ENCODE results near the gene CRACDL.

Gene CRACDL

DNA sequence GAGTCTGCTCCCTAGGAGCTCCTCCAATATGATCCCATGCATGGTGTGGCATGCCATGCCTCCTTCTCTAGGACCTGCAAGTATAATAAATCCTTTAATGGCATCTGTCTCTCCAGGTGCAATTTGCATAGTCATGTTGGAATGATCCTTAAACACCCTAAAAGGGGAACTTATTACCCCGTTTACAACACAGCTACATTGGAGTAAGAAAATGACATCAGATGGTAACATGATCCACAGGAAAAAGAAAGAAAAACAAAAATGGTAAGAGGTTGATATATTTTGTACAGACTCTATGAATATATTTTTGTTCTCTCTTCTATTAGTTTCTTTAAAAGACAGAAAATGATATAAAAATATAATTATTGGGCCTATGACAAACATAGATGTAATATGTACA lies 79.0 kb downstream of the CRACDL start:
- DNase-seq (ENCODE audit: low read depth), result no peak

DNA sequence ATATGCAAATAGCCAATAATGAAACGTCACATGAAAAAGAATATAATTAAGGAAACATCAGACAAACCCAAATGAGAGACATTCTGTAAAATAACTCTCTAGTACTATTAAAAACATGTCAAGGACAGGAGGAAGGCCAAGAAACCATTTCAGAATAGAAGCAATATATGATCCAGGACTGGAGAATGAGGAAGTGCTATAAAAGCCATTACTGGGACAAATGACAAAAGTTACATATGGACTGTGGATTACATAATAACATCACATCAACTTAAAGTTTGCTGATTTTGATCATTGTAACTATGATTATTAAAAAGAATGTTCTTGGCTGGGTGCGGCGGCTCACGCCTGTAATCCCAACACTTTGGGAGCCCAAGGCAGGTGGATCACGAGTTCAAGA lies 81.3 kb downstream of the CRACDL start:
- no peak for DNase-seq (ENCODE audit: low read depth)

GRCh38 chr2:98852932-98853331 lies 83.1 kb downstream of the CRACDL start:
- no peak for DNase-seq (ENCODE audit: low read depth)

GRCh38 chr2:98850074-98850473 lies 86.0 kb downstream of the CRACDL start:
- DNase-seq (ENCODE audit: low read depth), result no peak

- no peak for DNase-seq (ENCODE audit: low read depth)
Observed at GRCh38 chr2:98849113-98849512, 86.9 kb downstream of the CRACDL start.

DNA sequence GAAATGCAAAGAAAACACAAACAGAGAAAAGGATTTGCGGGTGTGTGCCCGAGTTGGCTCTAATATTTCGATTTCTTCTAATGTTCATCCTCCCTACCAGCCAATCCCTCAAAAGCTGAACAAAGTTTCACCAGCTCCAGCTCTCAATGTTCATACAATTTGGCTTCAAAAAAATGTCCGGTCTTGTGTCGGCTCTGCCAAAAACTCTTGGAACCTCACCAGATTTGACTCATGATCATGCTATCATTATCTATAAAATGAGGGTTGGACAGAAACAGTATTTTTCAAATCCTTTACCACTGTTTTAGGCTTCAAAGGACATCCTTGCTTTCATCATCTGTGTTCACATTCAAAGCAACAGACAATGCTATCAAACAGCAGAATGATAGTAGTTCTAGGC lies 88.2 kb downstream of the CRACDL start:
- DNase-seq (ENCODE audit: low read depth), result no peak

DNA sequence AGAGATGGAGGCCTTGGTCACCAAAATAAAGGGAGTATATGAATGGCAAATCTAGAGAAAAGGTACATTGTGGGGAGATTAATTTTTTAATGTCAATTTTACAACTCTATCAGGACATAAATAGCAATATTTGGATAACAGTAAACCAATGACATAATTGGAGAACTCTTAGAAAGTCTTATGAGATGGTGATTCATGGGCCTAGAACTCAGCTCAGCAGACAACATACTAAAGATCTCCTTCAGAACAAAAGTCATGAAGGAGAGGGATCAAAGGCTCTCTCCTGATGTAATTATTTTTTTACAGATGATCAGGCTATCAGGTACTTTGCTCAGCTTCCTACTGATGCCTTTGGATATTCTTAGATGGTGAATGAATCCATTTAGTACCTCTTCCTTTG lies 90.0 kb downstream of the CRACDL start:
- no peak for DNase-seq (ENCODE audit: low read depth)

DNA sequence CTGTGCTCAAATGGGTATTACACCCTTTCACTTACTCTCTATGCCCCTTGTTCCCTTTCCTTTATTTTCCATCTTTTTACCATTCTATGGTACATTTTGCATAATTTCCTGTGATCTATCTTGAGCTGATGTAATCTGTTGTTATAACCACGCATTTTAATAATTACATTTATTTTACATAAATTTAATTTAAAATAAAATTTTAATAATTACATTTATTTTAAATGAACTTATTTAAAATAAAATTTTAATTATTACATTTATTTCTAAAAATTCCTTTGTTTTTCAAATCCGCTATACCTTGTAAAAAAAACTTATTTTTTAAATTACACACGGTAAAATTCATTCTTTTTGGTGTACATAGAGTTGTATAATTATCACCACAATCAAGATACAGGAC lies 93.9 kb downstream of the CRACDL start:
- DNase-seq (ENCODE audit: low read depth), result no peak

GRCh38 chr2:98839292-98839691 lies 96.7 kb downstream of the CRACDL start:
- no peak for DNase-seq (ENCODE audit: low read depth)

DNA sequence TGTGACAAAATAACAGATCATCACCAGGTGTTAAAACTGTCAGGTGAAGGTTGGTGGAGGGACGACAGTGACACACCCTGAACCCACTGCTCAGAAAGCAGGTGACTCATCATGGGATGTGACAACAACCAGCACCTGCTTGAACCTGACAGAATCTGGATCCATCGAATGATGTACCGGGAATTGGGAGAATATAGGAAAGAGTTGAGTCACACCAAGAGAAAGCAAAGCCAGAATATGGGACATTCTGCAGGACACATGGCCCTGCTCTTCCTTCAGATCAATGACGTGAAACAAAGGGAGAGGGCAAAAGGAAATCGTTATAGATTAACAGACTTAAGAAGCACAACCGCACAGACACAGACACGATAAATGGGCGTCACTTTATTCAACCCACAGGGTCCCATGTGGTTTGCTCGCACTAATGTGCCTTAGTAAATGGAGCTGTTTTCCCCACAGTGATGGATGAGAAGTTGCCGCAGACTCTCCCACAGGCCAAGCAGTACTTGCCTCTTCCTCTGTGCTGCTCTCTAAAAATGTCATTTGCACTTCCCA lies 100.1 kb downstream of the CRACDL start:
- DNase-seq (ENCODE audit: low read depth), result peak; percentile 33

- DNase-seq (ENCODE audit: low read depth), result no peak
Observed at GRCh38 chr2:98833917-98834263, 102.1 kb downstream of the CRACDL start.

DNA sequence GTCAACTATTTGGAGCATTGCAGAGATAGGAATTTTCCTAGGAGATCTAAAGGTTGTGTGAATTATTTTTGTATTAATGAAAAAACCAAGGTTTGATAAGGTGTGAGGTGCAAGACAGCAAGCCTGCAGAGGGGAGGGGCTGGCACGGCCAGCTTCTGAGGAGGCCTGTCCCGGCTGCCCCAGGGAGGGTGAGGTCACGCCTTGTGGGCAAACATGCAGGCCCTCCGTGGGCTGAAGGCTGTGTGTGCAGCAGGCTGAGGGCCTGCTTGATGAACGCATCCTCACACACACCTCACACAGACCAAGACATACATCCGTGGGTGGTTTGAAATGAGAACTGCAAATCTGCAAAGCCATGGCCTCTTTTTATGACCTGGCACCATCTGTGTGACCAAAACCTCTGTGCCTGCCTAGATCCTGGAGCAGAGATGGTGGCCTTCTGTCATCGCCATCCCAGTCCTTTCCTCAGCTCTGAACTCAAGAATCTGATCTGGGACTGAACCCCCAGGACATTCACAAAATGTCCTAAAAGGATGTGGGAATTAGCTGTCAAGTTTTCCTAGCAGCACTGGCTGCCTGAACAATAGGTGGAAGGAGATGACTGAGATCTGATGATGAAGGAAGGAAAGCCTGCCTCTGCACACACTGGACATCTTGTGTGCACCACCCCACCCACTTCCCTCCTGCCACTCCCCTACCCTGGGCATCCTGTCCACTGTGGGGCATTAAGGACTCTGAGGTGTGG lies 102.7 kb downstream of the CRACDL start:
- no peak for DNase-seq (ENCODE audit: low read depth)

DNA sequence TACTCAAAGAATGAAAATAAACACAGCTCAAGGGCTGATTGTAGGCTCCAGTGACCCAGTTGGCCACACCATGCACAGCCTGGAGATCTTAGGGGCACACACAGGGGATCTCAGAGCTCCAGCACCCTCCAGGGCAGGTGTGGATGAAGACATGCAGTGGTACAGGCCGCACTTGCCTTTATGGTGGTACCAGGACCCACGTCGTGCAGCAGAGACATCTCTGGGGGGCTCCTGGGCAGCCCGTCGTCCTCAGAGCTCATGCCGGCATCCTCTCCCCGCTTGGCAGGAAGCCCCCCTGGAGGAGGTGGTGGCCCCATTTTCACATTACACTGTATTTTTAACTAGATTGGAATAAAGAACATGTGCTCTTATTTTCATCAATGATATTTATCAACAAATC lies 103.9 kb downstream of the CRACDL start:
- no peak for DNase-seq (ENCODE audit: low read depth)

- DNase-seq (ENCODE audit: low read depth), result no peak
Observed at GRCh38 chr2:98830571-98831145, 105.4 kb downstream of the CRACDL start.

DNA sequence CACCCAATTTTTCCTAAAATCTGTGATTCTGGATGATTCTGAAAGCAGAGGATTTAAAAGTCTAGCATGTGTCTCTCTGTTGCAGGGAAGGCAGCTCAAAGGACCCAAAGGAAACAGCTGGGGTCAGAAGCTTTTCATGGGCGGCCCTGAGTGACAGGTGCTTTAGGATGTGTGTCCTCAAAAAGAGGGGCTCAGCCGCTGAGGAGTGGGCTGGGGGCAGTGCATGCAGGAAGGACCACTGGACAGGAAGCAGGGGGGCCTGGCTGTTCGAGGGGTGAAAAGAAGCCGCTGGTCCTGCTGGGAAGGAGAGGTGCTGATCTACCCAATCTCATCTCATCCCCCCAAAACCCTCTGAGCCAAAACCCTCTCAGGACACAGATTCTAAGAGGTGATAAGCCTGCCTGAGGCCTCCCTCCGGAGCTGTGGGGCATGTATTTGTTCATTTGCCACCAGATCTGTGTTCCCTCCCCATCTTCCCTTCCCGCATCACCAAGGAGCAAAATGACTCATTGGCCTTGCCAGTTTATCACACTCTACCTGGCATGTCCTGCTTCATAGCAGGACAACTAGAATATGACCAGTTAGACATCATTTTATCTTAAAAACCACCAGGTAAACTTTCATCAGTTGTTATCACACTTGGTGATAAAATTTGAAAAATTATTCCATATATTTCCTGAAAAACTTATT lies 106.3 kb downstream of the CRACDL start:
- no peak for DNase-seq (ENCODE audit: low read depth)

GRCh38 chr2:98828793-98829371 lies 107.1 kb downstream of the CRACDL start:
- DNase-seq (ENCODE audit: low read depth), result no peak

GRCh38 chr2:98828369-98828744 lies 107.7 kb downstream of the CRACDL start:
- DNase-seq (ENCODE audit: low read depth), result no peak

- DNase-seq (ENCODE audit: low read depth), result no peak
Observed at GRCh38 chr2:98827625-98828368, 108.2 kb downstream of the CRACDL start.

DNA sequence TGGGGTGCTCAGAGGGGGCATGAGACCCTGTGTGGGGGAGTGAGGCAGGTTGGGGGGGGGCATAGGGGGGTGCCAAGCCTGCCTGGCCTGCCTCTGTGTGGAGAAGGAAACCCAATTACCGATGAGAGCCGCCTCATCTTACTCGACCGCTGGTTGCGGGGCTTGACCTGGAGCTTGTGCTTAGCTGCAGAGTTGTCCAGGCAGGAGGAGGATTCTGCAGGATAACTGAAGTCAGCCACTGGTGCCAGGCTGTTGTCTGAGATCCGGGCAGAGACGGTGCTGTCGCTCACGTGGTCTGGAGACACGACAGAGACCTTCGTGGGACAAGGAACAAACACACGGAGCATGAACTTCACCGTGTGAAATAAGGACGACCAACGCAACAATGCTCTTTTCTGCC lies 109.2 kb downstream of the CRACDL start:
- no peak for DNase-seq (ENCODE audit: low read depth)

- no peak for DNase-seq (ENCODE audit: low read depth)
Observed at GRCh38 chr2:98825858-98826257, 110.2 kb downstream of the CRACDL start.

GRCh38 chr2:98825404-98825803 lies 110.6 kb downstream of the CRACDL start:
- no peak for DNase-seq (ENCODE audit: low read depth)

- no peak for DNase-seq (ENCODE audit: low read depth)
Observed at GRCh38 chr2:98825020-98825350, 111.0 kb downstream of the CRACDL start.
